ENCODE data around the gene RFC2. TPM values are rescaled to one million over a fixed set of nuclear protein-coding genes. Genes with fewer than 3 reads are reported as not detected.
A peak's percentile ranks its signal among the peaks of the same experiment; 100 is the strongest.

Gene RFC2
- polyA plus RNA-seq, 2 of the 4 experiments (the other 2 are of a cell fraction), result 44.6 to 71.2 TPM

DNA sequence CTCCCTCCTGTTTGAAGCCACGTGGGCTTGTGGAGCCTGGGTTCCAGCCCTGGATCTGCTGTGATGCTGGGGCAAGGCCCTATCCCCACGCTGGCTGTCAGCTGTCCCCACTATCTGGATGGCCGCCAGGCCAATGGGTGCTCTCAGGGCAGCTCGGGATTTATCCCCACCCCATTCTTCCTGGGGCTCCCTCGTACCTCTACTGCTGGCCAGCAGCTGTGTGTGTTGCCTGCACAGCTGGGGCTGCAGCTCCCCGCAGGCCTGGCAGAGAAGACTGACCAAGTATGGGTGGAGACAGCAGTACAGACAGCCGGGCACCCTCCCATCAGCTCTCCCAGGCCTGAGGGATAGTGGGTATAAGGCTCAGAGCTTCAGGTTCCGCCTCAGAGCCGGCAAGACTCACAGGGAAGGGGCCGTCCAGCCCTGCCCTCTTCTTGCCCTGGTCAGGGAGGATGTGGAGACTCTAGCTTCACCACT, 48.6 kb upstream of the RFC2 start:
- ChIA-PET POLR2A (no interaction called here), CTCF (interaction anchor here (0.9 to 1.7 kb wide), 7 partner anchors 10 to 235 kb away, joined by 3 to 7 read pairs (median 3); no protein-coding TSS in a partner anchor)
- Histone ChIP-seq H3K9me3 (no peaks in the 10 kb centered on the region), H3K4me1 (peaks cover 27% of the 10 kb centered on the region), H3K27ac (peak overlapping the region in 1 of 2 experiments; percentile 53; a peak in 3 of 6 replicates), H3K4me3 (no peak overlapping the region), H3K4me2 (no peak overlapping the region)
- no peak for TF ChIP-seq RFX5 (IDR thresholded peaks at IDR 0.05)
- no peak for TF ChIP-seq CHD4 (IDR thresholded peaks at IDR 0.05; ENCODE audit: borderline replicate concordance)
- TF ChIP-seq, protein P1, sequence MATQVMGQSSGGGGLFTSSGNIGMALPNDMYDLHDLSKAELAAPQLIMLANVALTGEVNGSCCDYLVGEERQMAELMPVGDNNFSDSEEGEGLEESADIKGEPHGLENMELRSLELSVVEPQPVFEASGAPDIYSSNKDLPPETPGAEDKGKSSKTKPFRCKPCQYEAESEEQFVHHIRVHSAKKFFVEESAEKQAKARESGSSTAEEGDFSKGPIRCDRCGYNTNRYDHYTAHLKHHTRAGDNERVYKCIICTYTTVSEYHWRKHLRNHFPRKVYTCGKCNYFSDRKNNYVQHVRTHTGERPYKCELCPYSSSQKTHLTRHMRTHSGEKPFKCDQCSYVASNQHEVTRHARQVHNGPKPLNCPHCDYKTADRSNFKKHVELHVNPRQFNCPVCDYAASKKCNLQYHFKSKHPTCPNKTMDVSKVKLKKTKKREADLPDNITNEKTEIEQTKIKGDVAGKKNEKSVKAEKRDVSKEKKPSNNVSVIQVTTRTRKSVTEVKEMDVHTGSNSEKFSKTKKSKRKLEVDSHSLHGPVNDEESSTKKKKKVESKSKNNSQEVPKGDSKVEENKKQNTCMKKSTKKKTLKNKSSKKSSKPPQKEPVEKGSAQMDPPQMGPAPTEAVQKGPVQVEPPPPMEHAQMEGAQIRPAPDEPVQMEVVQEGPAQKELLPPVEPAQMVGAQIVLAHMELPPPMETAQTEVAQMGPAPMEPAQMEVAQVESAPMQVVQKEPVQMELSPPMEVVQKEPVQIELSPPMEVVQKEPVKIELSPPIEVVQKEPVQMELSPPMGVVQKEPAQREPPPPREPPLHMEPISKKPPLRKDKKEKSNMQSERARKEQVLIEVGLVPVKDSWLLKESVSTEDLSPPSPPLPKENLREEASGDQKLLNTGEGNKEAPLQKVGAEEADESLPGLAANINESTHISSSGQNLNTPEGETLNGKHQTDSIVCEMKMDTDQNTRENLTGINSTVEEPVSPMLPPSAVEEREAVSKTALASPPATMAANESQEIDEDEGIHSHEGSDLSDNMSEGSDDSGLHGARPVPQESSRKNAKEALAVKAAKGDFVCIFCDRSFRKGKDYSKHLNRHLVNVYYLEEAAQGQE (IDR thresholded peaks at IDR 0.05), result no peak
- no peak for TF ChIP-seq EHF (CRISPR knock-in tag; IDR thresholded peaks at IDR 0.05)
- TF ChIP-seq, protein P2, sequence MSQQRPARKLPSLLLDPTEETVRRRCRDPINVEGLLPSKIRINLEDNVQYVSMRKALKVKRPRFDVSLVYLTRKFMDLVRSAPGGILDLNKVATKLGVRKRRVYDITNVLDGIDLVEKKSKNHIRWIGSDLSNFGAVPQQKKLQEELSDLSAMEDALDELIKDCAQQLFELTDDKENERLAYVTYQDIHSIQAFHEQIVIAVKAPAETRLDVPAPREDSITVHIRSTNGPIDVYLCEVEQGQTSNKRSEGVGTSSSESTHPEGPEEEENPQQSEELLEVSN (IDR thresholded peaks at IDR 0.05; ENCODE audit: borderline replicate concordance, low read depth), result no peak
- TF ChIP-seq CBX2 (IDR thresholded peaks at IDR 0.05; ENCODE audit: borderline replicate concordance, low read depth), result no peak
- TF ChIP-seq CEBPB (IDR thresholded peaks at IDR 0.05), result no peak
- no peak for TF ChIP-seq KDM1A (IDR thresholded peaks at IDR 0.05; ENCODE audit: low read depth)
- no peak for TF ChIP-seq TFCP2L1 (CRISPR knock-in tag; IDR thresholded peaks at IDR 0.05)
- TF ChIP-seq ZFP36 (IDR thresholded peaks at IDR 0.05; ENCODE audit: borderline replicate concordance, partially characterized antibody), result no peak
- no peak for TF ChIP-seq ESRRA (IDR thresholded peaks at IDR 0.05; ENCODE audit: borderline replicate concordance, low read length)
- no peak for TF ChIP-seq ZNF302 (CRISPR knock-in tag; IDR thresholded peaks at IDR 0.05)
- no peak for TF ChIP-seq KDM5A (IDR thresholded peaks at IDR 0.05)
- TF ChIP-seq, protein P3, sequence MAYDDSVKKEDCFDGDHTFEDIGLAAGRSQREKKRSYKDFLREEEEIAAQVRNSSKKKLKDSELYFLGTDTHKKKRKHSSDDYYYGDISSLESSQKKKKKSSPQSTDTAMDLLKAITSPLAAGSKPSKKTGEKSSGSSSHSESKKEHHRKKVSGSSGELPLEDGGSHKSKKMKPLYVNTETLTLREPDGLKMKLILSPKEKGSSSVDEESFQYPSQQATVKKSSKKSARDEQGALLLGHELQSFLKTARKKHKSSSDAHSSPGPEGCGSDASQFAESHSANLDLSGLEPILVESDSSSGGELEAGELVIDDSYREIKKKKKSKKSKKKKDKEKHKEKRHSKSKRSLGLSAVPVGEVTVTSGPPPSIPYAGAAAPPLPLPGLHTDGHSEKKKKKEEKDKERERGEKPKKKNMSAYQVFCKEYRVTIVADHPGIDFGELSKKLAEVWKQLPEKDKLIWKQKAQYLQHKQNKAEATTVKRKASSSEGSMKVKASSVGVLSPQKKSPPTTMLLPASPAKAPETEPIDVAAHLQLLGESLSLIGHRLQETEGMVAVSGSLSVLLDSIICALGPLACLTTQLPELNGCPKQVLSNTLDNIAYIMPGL (CRISPR knock-in tag; IDR thresholded peaks at IDR 0.05; ENCODE audit: borderline replicate concordance), result no peak
- no peak for TF ChIP-seq NFE2L2 (conservative IDR thresholded peaks at IDR 0.05; ENCODE audit: low read length)
- no peak for TF ChIP-seq FOXS1 (CRISPR knock-in tag; IDR thresholded peaks at IDR 0.05)
- no peak for TF ChIP-seq FOSL2 (IDR thresholded peaks at IDR 0.05)
- no peak for TF ChIP-seq FOSL2 (CRISPR knock-in tag; IDR thresholded peaks at IDR 0.05)
- TF ChIP-seq, protein P4, sequence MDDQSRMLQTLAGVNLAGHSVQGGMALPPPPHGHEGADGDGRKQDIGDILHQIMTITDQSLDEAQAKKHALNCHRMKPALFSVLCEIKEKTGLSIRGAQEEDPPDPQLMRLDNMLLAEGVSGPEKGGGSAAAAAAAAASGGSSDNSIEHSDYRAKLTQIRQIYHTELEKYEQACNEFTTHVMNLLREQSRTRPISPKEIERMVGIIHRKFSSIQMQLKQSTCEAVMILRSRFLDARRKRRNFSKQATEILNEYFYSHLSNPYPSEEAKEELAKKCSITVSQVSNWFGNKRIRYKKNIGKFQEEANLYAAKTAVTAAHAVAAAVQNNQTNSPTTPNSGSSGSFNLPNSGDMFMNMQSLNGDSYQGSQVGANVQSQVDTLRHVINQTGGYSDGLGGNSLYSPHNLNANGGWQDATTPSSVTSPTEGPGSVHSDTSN (IDR thresholded peaks at IDR 0.05), result no peak
- ATAC-seq (peak; percentile 65 to 74), DNase-seq (ENCODE audit: low read depth in 1 of 2, low spot score in 1 of 2) (peak in 1 of 2 experiments; percentile 38), FAIRE-seq (no peak)
- WGBS (ENCODE audit: missing lambda C conversion rate), result 31% methylated on average over 10 of the region's 10 CpGs

DNA sequence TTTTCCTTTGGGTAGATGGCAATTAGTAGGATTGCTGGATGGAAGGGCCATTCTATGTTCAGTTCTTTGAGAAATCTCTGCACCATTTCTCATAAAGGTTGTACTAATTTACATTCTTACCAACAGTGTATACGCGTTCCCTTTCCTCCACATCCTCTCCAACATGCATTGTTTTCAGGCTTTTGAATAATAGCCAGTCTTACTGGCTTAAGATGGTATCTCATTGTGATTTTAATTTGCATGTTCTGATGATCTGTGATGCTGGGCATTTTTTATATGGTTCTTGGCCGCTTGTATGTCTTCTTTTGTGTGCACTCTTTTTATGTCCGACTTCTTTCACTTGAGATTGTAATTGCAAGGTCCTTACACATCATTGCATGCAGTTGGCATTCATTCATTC, 46.7 kb upstream of the RFC2 start:
- Histone ChIP-seq H3K9me3 (no peaks in the 10 kb centered on the region), H3K4me1 (peaks cover 12% of the 10 kb centered on the region), H3K4me3 (no peak overlapping the region), H3K4me2 (no peak overlapping the region), H3K27ac (no peak overlapping the region)
- 88% methylated on average over 4 of the region's 4 CpGs for WGBS (ENCODE audit: missing lambda C conversion rate)
- FAIRE-seq (no peak), ATAC-seq (no peak), DNase-seq (ENCODE audit: low read depth in 1 of 2, low spot score in 1 of 2) (no peak)
- ChIA-PET CTCF (interaction anchor here (1.0 kb wide), 1 partner anchor 8 kb away, joined by 3 read pairs; no protein-coding TSS in a partner anchor), POLR2A (no interaction called here)
- TF ChIP-seq FOSL2 (IDR thresholded peaks at IDR 0.05) (no peak), FOSL2 (CRISPR knock-in tag; IDR thresholded peaks at IDR 0.05) (no peak), KDM1A (IDR thresholded peaks at IDR 0.05; ENCODE audit: low read depth) (no peak), PHF8 (IDR thresholded peaks at IDR 0.05; ENCODE audit: borderline replicate concordance, low read depth) (no peak), EP300 (IDR thresholded peaks at IDR 0.05) (no peak), FOSB (CRISPR knock-in tag; IDR thresholded peaks at IDR 0.05) (no peak), CHD4 (IDR thresholded peaks at IDR 0.05; ENCODE audit: borderline replicate concordance) (no peak), ESRRA (IDR thresholded peaks at IDR 0.05; ENCODE audit: borderline replicate concordance, low read length) (no peak), NPAS2 (CRISPR knock-in tag; IDR thresholded peaks at IDR 0.05; ENCODE audit: borderline replicate concordance) (no peak), EHMT2 (IDR thresholded peaks at IDR 0.05; ENCODE audit: low read depth) (no peak), MAFK (IDR thresholded peaks at IDR 0.05; ENCODE audit: partially characterized antibody) (no peak), ZNF302 (CRISPR knock-in tag; IDR thresholded peaks at IDR 0.05) (no peak), POLR2A (IDR thresholded peaks at IDR 0.05; ENCODE audit: low read length) (no peak)
- TF ChIP-seq, protein P5, sequence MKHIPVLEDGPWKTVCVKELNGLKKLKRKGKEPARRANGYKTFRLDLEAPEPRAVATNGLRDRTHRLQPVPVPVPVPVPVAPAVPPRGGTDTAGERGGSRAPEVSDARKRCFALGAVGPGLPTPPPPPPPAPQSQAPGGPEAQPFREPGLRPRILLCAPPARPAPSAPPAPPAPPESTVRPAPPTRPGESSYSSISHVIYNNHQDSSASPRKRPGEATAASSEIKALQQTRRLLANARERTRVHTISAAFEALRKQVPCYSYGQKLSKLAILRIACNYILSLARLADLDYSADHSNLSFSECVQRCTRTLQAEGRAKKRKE (CRISPR knock-in tag; IDR thresholded peaks at IDR 0.05; ENCODE audit: low read depth), result no peak
- TF ChIP-seq, protein P4 (IDR thresholded peaks at IDR 0.05), result no peak
- TF ChIP-seq, protein P6, sequence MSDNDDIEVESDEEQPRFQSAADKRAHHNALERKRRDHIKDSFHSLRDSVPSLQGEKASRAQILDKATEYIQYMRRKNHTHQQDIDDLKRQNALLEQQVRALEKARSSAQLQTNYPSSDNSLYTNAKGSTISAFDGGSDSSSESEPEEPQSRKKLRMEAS (IDR thresholded peaks at IDR 0.05), result no peak
